A549 (cell line): ENCODE results near the gene PFDN1. TPM values are rescaled to one million over a fixed set of nuclear protein-coding genes. Genes with fewer than 3 reads are reported as not detected.

ENCODE experiments used
- ATAC-seq, 2 experiments: fragments of 200-7000 bp in 1 of 2; fragments of >200 bp in 1 of 2; cut with Nextera tagmentation in 1 of 2; cut with Tn5 transposase in 1 of 2; 3 replicates each; pipeline versions ENCODE4 v1.8.0 to v1.9.1; 2018 to 2020; ENCODE audit warnings: mild to moderate bottlenecking in 1 of 2, moderate library complexity in 1 of 2
- CTCF ChIA-PET: fragments of 300-600 bp; sonication (Branson Sonifier 250); formaldehyde crosslinking; extraction: SDS; loops from one replicate; lab custom pipeline; 2021; ENCODE audit warnings: antibody characterized with exemption, inconsistent platforms; lab: Yijun Ruan, JAX
- POLR2A ChIA-PET: fragments of 350-600 bp; formaldehyde crosslinking; extraction: SDS; loops from one replicate; lab custom pipeline; 2021; ENCODE audit warnings: antibody characterized with exemption, inconsistent platforms; lab: Yijun Ruan, JAX
- DNase-seq, 2 experiments: peaks; one replicate each; pipeline versions ENCODE4 v3.0.0 to v3.0.0-alpha.2; 2011 to 2016; ENCODE audit warnings: low read depth in 1 of 2, low spot score in 1 of 2
- FAIRE-seq: peaks from 2 replicates; lab custom pipeline; 2011; peaks lifted over from hg19 to GRCh38; lab: Jason Lieb, UNC
- H3K27ac ChIP-seq, 2 experiments: fragments of >200 bp; sonication (Bioruptor Twin); formaldehyde crosslinking; 3 replicates each; pipeline ENCODE4 v1.5.1; 2016 to 2017
- H3K4me1 ChIP-seq: fragments of >200 bp; sonication (Bioruptor Twin); formaldehyde crosslinking; 3 replicates; pipeline ENCODE4 v1.6.1; 2016
- H3K4me2 ChIP-seq: fragments of >200 bp; sonication (Bioruptor Twin); formaldehyde crosslinking; 3 replicates; pipeline ENCODE4 v1.6.1; 2016
- H3K4me3 ChIP-seq: fragments of >200 bp; sonication (Bioruptor Twin); formaldehyde crosslinking; 3 replicates; pipeline ENCODE4 v1.5.1; 2016
- H3K9me3 ChIP-seq: fragments of >200 bp; sonication (Bioruptor Twin); formaldehyde crosslinking; 3 replicates; pipeline ENCODE4 v1.6.1; 2016
- BCL3 ChIP-seq: fragments of >200 bp; sonication (Bioruptor Twin); formaldehyde crosslinking; IDR thresholded peaks from 3 replicates; pipeline ENCODE4 v1.6.1; 2016
- BHLHE40 ChIP-seq: IDR thresholded peaks from 2 replicates; pipeline ENCODE4 v1.6.1; 2012; ENCODE audit warnings: low read depth, low read length, inconsistent platforms
- CBX2 ChIP-seq: fragments of 200-600 bp; sonication (generic); IDR thresholded peaks from 2 replicates; pipeline ENCODE4 v1.6.1; 2016; ENCODE audit warnings: low read depth, mild to moderate bottlenecking, borderline replicate concordance
- CBX8 ChIP-seq: fragments of 200-600 bp; sonication (generic); IDR thresholded peaks from 2 replicates; pipeline ENCODE4 v1.6.1; 2016
- CEBPB ChIP-seq, 2 experiments: fragments of >200 bp in 1 of 2; sonication (Bioruptor Twin) in 1 of 2; formaldehyde crosslinking in 1 of 2; IDR thresholded peaks; 2 replicates each; pipeline ENCODE4 v1.6.1; 2012 to 2016
- CHD2 ChIP-seq: fragments of 150-350 bp; IDR thresholded peaks from 2 replicates; pipeline ENCODE4 v1.6.1; 2014; ENCODE audit warnings: low read length; ENCODE audit not compliant: partially characterized antibody
- CHD4 ChIP-seq: fragments of 200-600 bp; sonication (generic); IDR thresholded peaks from 2 replicates; pipeline ENCODE4 v1.6.1; 2016; ENCODE audit warnings: antibody characterized with exemption, mild to moderate bottlenecking, borderline replicate concordance
- FOSB ChIP-seq: fragments of 250-450 bp; sonication (Bioruptor Pico); IDR thresholded peaks from 2 replicates; pipeline ENCODE4 v1.5.0; 2020; ENCODE audit warnings: mild to moderate bottlenecking, moderate library complexity
- FOSL2 ChIP-seq, 2 experiments: fragments of 450-650 bp in 1 of 2; fragments of >200 bp in 1 of 2; sonication (Bioruptor Twin) in 1 of 2; formaldehyde crosslinking; IDR thresholded peaks; 2 replicates each; pipeline versions ENCODE4 v1.5.0 to v1.6.1; 2016 to 2020; ENCODE audit warnings: mild to moderate bottlenecking in 1 of 2, moderate library complexity in 1 of 2
- FOXS1 ChIP-seq: fragments of 250-450 bp; sonication (Bioruptor Pico); IDR thresholded peaks from 2 replicates; pipeline ENCODE4 v1.5.0; 2020; ENCODE audit warnings: mild to moderate bottlenecking, moderate library complexity
- HOXB13 ChIP-seq: fragments of 250-450 bp; sonication (Bioruptor Pico); IDR thresholded peaks from 2 replicates; pipeline ENCODE4 v1.5.0; 2020; ENCODE audit warnings: low read depth, mild to moderate bottlenecking, moderate library complexity
- KDM5A ChIP-seq: fragments of 200-600 bp; sonication (generic); IDR thresholded peaks from 2 replicates; pipeline ENCODE4 v1.6.1; 2016; ENCODE audit warnings: antibody characterized with exemption, mild to moderate bottlenecking
- MAZ ChIP-seq: fragments of 150-350 bp; IDR thresholded peaks from 2 replicates; pipeline ENCODE4 v1.6.1; 2014; ENCODE audit warnings: antibody characterized with exemption, low read depth, low read length, borderline replicate concordance
- NPAS2 ChIP-seq: fragments of 250-450 bp; sonication (Bioruptor Pico); IDR thresholded peaks from 2 replicates; pipeline ENCODE4 v1.8.0; 2022; ENCODE audit warnings: mild to moderate bottlenecking, moderate library complexity, borderline replicate concordance
- NR3C1 ChIP-seq: fragments of >200 bp; sonication (Bioruptor Twin); formaldehyde crosslinking; IDR thresholded peaks from 3 replicates; pipeline ENCODE4 v1.6.1; 2017
- POLR2AphosphoS2 ChIP-seq: conservative IDR thresholded peaks from 2 replicates; pipeline ENCODE4 v1.6.1; 2012; ENCODE audit warnings: low read length, improper control_type of control experiment, inconsistent platforms
- RCOR1 ChIP-seq: fragments of 150-350 bp; IDR thresholded peaks from 2 replicates; pipeline ENCODE4 v1.6.1; 2014; ENCODE audit warnings: antibody characterized with exemption, low read length, low read depth
- REST ChIP-seq: fragments of 200-600 bp; sonication (generic); IDR thresholded peaks from 2 replicates; pipeline ENCODE4 v1.6.1; 2016; ENCODE audit warnings: antibody characterized with exemption, mild to moderate bottlenecking, moderate library complexity
- TP53 ChIP-seq: fragments of 250-450 bp; sonication (Bioruptor Pico); IDR thresholded peaks from 2 replicates; pipeline ENCODE4 v1.5.0; 2021; ENCODE audit warnings: mild to moderate bottlenecking, moderate library complexity
- ZNF302 ChIP-seq: fragments of 250-450 bp; sonication (Bioruptor Pico); IDR thresholded peaks from 2 replicates; pipeline ENCODE4 v1.9.0; 2021; ENCODE audit warnings: inconsistent platforms, mild to moderate bottlenecking, moderate library complexity
- WGBS: methylation state at CpG from one replicate; pipeline ENCODE4 v1.1.6; 2017; ENCODE audit errors: missing lambda C conversion rate; 5-methylcytosine and 5-hydroxymethylcytosine counted together
- polyA plus RNA-seq, 4 experiments: library from polyadenylated mRNA; depleted of rRNA in 3 of 4; stranded (reverse); fragments of >200 nt; fragmentation: RNase III in 1 of 4; extraction: RNeasy Plus Mini Kit Qiagen cat#74134 plus additional on column Dnase treatment in 1 of 4; gene quantifications; 2 replicates in 3 of 4; 3 replicates in 1 of 4; pipeline ENCODE4 v1.2.3, GENCODE V29; 2011 to 2017
- TF ChIP-seq, protein P1 (sequence below): fragments of 250-450 bp; sonication (Bioruptor Pico); IDR thresholded peaks from 2 replicates; pipeline ENCODE4 v1.5.0; 2021; ENCODE audit warnings: mild to moderate bottlenecking, moderate library complexity, borderline replicate concordance
- TF ChIP-seq, protein P2 (sequence below): IDR thresholded peaks from 2 replicates; pipeline ENCODE4 v1.6.1; 2012; ENCODE audit warnings: low read depth, borderline replicate concordance
- TF ChIP-seq, protein P3 (sequence below): fragments of 450-650 bp; IDR thresholded peaks from 2 replicates; pipeline ENCODE4 v1.6.1; 2014; ENCODE audit warnings: antibody characterized with exemption

PFDN1 gene
- polyA plus RNA-seq, 2 of the 4 experiments (the other 2 are of a cell fraction): 90.4 to 201 TPM

DNA sequence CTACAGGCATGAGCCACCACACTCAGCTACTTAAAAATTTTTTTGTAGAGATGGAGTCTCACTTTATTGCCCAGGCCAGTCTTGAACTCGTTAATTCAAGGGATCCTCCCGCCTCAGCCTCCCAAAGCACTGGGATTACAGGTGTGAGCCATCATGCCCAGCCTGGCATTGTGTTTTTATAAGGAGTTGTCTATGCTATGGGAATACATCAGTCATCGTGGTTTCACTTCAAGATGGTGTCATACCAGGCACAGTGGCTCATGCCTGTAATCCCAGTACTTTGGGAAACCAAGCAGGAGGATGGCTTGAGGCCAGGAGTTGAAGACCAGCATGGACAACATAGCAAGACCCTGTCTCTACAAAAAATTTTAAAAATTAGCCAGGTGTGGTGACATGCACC, 78.2 kb downstream of the PFDN1 start:
- 83% methylated on average over 3 of the region's 3 CpGs for WGBS
- no peak overlapping the region for H3K4me2 ChIP-seq
- H3K27ac ChIP-seq: no peak overlapping the region
- FAIRE-seq (no peak), DNase-seq (no peak), ATAC-seq (no peak)
- peaks cover 37% of the 10 kb centered on the region for H3K4me1 ChIP-seq
- POLR2A ChIA-PET: no interaction called here
- H3K9me3 ChIP-seq: no peaks in the 10 kb centered on the region
- CTCF ChIA-PET: interaction anchor here (1.6 to 42.9 kb wide), 4 partner anchors 16 to 128 kb away, joined by 3 to 1613 read pairs (median 10); partner anchors contain the start of genes HBEGF and SLC4A9
- H3K4me3 ChIP-seq: no peak overlapping the region
- TF ChIP-seq FOSB (no peak), CEBPB (IDR thresholded peaks at IDR 0.05) (no peak), REST (no peak), FOXS1 (CRISPR knock-in tag) (no peak), HOXB13 (CRISPR knock-in tag) (no peak), POLR2AphosphoS2 (no peak), BCL3 (no peak), RCOR1 (no peak), CHD2 (no peak), ZNF302 (CRISPR knock-in tag) (no peak), FOSL2 (IDR thresholded peaks at IDR 0.05) (no peak), FOSL2 (CRISPR knock-in tag; IDR thresholded peaks at IDR 0.05) (no peak), MAZ (no peak), TP53 (CRISPR knock-in tag) (no peak), CHD4 (no peak), CBX8 (no peak), BHLHE40 (no peak)
- TF ChIP-seq, protein P1, sequence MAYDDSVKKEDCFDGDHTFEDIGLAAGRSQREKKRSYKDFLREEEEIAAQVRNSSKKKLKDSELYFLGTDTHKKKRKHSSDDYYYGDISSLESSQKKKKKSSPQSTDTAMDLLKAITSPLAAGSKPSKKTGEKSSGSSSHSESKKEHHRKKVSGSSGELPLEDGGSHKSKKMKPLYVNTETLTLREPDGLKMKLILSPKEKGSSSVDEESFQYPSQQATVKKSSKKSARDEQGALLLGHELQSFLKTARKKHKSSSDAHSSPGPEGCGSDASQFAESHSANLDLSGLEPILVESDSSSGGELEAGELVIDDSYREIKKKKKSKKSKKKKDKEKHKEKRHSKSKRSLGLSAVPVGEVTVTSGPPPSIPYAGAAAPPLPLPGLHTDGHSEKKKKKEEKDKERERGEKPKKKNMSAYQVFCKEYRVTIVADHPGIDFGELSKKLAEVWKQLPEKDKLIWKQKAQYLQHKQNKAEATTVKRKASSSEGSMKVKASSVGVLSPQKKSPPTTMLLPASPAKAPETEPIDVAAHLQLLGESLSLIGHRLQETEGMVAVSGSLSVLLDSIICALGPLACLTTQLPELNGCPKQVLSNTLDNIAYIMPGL (CRISPR knock-in tag): no peak
- TF ChIP-seq, protein P2, sequence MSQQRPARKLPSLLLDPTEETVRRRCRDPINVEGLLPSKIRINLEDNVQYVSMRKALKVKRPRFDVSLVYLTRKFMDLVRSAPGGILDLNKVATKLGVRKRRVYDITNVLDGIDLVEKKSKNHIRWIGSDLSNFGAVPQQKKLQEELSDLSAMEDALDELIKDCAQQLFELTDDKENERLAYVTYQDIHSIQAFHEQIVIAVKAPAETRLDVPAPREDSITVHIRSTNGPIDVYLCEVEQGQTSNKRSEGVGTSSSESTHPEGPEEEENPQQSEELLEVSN: no peak

DNA sequence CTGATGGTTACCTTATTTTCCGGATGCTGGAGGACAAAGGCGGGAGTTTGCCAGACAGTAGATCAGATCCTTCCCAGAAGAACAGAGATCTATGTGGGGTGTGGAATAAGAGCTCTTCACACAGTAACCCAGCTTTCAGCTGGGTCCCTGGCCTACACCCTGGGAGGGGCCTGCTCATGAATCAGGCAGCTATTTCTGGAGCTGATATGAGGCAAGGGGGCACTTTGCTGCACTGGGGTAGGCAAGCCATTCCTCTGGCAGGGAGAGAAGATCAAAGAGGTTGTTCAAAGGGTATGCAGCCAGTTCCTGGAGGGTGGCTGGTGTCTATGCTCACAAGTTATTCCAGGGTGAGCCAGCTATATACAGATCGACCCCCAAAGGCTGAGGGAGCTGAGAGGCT, 79.3 kb downstream of the PFDN1 start:
- ATAC-seq (no peak), DNase-seq (no peak), FAIRE-seq (no peak)
- H3K9me3 ChIP-seq: no peaks in the 10 kb centered on the region
- H3K4me2 ChIP-seq: no peak overlapping the region
- 70% methylated on average over 3 of the region's 3 CpGs for WGBS
- CTCF ChIA-PET: interaction anchor here (2.1 to 42.9 kb wide), 3 partner anchors 17 to 129 kb away, joined by 6 to 1613 read pairs (median 14); partner anchors contain the start of genes HBEGF and SLC4A9
- H3K4me1 ChIP-seq: peaks cover 48% of the 10 kb centered on the region
- no peak overlapping the region for H3K4me3 ChIP-seq
- POLR2A ChIA-PET: no interaction called here
- H3K27ac ChIP-seq: no peak overlapping the region
- TF ChIP-seq BCL3 (no peak), HOXB13 (CRISPR knock-in tag) (no peak), MAZ (no peak), REST (no peak), FOSL2 (IDR thresholded peaks at IDR 0.05) (no peak), FOSL2 (CRISPR knock-in tag; IDR thresholded peaks at IDR 0.05) (no peak), CBX2 (no peak), NR3C1 (no peak), KDM5A (no peak), NPAS2 (CRISPR knock-in tag) (no peak)
- TF ChIP-seq, protein P3, sequence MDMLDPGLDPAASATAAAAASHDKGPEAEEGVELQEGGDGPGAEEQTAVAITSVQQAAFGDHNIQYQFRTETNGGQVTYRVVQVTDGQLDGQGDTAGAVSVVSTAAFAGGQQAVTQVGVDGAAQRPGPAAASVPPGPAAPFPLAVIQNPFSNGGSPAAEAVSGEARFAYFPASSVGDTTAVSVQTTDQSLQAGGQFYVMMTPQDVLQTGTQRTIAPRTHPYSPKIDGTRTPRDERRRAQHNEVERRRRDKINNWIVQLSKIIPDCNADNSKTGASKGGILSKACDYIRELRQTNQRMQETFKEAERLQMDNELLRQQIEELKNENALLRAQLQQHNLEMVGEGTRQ: no peak
